PC-9 (cell line): ENCODE data around the gene GNAO1. TPM values are rescaled to one million over a fixed set of nuclear protein-coding genes. Genes with fewer than 3 reads are reported as not detected.

Source experiments
- BruUV-seq: library from RNA; stranded (reverse); fragments of 400-500 nt; replicated peaks from 2 replicates; lab custom pipeline; 2021; lab: Mats Ljungman, UMichigan
- CTCF ChIA-PET: fragments of 300-600 bp; sonication (Branson Sonifier 250); formaldehyde crosslinking; loops from one replicate; lab custom pipeline; 2022; ENCODE audit warnings: antibody characterized with exemption; lab: Charles Lee
- POLR2A ChIA-PET: fragments of 300-600 bp; sonication (Branson Sonifier 250); formaldehyde crosslinking; loops from one replicate; lab custom pipeline; 2022; ENCODE audit warnings: antibody characterized with exemption; ENCODE audit not compliant: unreplicated experiment; lab: Charles Lee
- DNase-seq, 2 experiments: peaks; one replicate each; pipeline versions ENCODE4 v3.0.0 to v3.0.0-alpha.2; 2015 to 2022; ENCODE audit warnings: mixed read lengths in 1 of 2
- H2AFZ ChIP-seq: fragments of 200-600 bp; sonication (generic); 2 replicates; pipeline ENCODE4 v1.8.1; 2017; ENCODE audit warnings: antibody characterized with exemption
- H3F3A ChIP-seq: fragments of 200-600 bp; sonication (generic); 2 replicates; pipeline ENCODE4 v1.8.1; 2017; ENCODE audit warnings: antibody characterized with exemption, mild to moderate bottlenecking, low read depth; ENCODE audit not compliant: insufficient read depth
- H3K27ac ChIP-seq: fragments of 200-600 bp; sonication (generic); 2 replicates; pipeline ENCODE4 v1.6.1; 2016; ENCODE audit warnings: mixed run types
- H3K27me3 ChIP-seq: fragments of 200-600 bp; sonication (generic); 2 replicates; pipeline ENCODE4 v1.6.1; 2016; ENCODE audit warnings: low read depth, mixed run types; ENCODE audit not compliant: insufficient read depth
- H3K36me3 ChIP-seq: fragments of 200-600 bp; sonication (generic); 2 replicates; pipeline ENCODE4 v1.6.1; 2016; ENCODE audit warnings: low read depth, mixed run types
- H3K4me1 ChIP-seq: fragments of 200-600 bp; sonication (generic); replicated peaks from 2 replicates; pipeline ENCODE4 v1.6.1; 2016; ENCODE audit warnings: mixed run types; ENCODE audit not compliant: insufficient read depth
- H3K4me2 ChIP-seq: fragments of 200-600 bp; sonication (generic); 2 replicates; pipeline ENCODE4 v1.6.1; 2017; ENCODE audit warnings: mixed run types
- H3K4me3 ChIP-seq: fragments of 200-600 bp; sonication (generic); 2 replicates; pipeline ENCODE4 v1.6.1; 2016; ENCODE audit warnings: mixed run types
- H3K79me2 ChIP-seq: fragments of 200-600 bp; sonication (generic); 2 replicates; pipeline ENCODE4 v1.6.1; 2017; ENCODE audit warnings: low read depth, mixed run types
- H3K9me2 ChIP-seq: fragments of 200-600 bp; sonication (generic); 2 replicates; pipeline ENCODE4 v1.8.1; 2017; ENCODE audit warnings: mild to moderate bottlenecking; ENCODE audit not compliant: insufficient read depth
- H3K9me3 ChIP-seq: fragments of 200-600 bp; sonication (generic); 2 replicates; pipeline ENCODE4 v1.8.1; 2016; ENCODE audit warnings: low read depth; ENCODE audit not compliant: insufficient read depth
- H4K20me1 ChIP-seq: fragments of 200-600 bp; sonication (generic); 2 replicates; pipeline ENCODE4 v1.8.1; 2017; ENCODE audit not compliant: insufficient read depth
- EZH2 ChIP-seq: fragments of 200-600 bp; sonication (generic); IDR thresholded peaks from 2 replicates; pipeline ENCODE4 v1.8.0; 2017; ENCODE audit warnings: antibody characterized with exemption, low read depth
- intact Hi-C: fragments of 100-400 bp; cut with micrococcal nuclease; formaldehyde crosslinking; loops from one replicate; pipeline ENCODE4 v1.10.0; 2022; ENCODE audit not compliant: unreplicated experiment
- total RNA-seq: library from RNA; stranded (reverse); gene quantifications from 2 replicates; pipeline ENCODE4 v1.2.3, GENCODE V29; 2021
- TF ChIP-seq, protein P1 (sequence below): fragments of 200-600 bp; sonication (generic); conservative IDR thresholded peaks from 2 replicates; pipeline ENCODE4 v1.6.1; 2017; ENCODE audit warnings: mixed run types, antibody characterized with exemption, mild to moderate bottlenecking, moderate library complexity

Gene GNAO1
- total RNA-seq, 1 experiment from 2014 or later: 2.8 TPM

DNA sequence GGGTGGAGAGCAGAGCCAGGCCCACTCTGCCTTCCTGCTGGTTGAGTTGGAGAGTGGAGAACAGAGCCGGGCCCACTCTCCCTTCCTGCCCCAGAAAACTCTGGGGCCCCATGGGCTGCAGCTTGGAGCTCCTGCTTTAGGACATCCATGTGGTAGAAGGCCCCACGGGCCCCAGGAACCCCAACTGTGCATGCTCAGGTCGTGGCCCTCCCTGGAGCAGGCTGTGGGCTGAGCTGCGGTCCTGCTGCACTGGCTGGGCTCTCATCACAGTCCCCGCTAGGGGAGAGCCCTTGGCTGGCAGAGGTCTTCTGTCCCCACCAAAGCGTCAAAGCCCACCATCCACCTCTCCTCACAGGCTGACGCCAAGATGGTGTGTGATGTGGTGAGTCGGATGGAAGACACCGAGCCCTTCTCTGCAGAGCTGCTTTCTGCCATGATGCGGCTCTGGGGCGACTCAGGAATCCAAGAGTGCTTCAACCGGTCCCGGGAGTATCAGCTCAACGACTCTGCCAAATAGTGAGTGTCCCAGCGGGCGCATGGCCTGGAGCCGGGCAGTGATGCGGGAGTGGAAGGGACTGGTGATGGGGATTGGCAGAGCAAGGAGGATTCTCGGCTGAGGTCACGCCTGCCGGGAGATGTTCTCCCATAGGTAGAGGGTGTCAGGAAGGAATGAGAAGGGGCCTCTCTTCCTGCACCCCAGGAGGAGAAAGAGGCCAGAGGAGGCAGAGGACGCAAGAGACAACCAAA lies 137.2 kb downstream of the GNAO1 start:
- Histone ChIP-seq H3K79me2 (no peaks in the 10 kb centered on the region), H2AFZ (no peak overlapping the region), H3K9me3 (no peaks in the 10 kb centered on the region), H3K4me1 (peaks cover 80% of the 10 kb centered on the region), H3K27ac (peak overlapping the region; percentile 99; the same call in 1 of the 2 replicates), H3K4me3 (no peak overlapping the region), H3K9me2 (no peaks in the 10 kb centered on the region), H3F3A (peaks cover 55% of the 10 kb centered on the region), H3K27me3 (no peaks in the 10 kb centered on the region), H4K20me1 (no peaks in the 10 kb centered on the region), H3K4me2 (no peak overlapping the region), H3K36me3 (no peaks in the 10 kb centered on the region)
- BruUV-seq: no TSS peak
- ChIA-PET POLR2A (interaction anchor here (0.6 kb wide), 1 partner anchor 828 kb away, joined by 7 read pairs; no protein-coding TSS in a partner anchor), CTCF (interaction anchor here (0.6 to 2.0 kb wide), 2 partner anchors 16 to 28 kb away, joined by 3 to 4 read pairs; no protein-coding TSS in a partner anchor)
- DNase-seq: no peak
- TF ChIP-seq, protein P1, sequence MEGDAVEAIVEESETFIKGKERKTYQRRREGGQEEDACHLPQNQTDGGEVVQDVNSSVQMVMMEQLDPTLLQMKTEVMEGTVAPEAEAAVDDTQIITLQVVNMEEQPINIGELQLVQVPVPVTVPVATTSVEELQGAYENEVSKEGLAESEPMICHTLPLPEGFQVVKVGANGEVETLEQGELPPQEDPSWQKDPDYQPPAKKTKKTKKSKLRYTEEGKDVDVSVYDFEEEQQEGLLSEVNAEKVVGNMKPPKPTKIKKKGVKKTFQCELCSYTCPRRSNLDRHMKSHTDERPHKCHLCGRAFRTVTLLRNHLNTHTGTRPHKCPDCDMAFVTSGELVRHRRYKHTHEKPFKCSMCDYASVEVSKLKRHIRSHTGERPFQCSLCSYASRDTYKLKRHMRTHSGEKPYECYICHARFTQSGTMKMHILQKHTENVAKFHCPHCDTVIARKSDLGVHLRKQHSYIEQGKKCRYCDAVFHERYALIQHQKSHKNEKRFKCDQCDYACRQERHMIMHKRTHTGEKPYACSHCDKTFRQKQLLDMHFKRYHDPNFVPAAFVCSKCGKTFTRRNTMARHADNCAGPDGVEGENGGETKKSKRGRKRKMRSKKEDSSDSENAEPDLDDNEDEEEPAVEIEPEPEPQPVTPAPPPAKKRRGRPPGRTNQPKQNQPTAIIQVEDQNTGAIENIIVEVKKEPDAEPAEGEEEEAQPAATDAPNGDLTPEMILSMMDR: no peak
- TF ChIP-seq EZH2: no peak
- intact Hi-C loops: loop anchor here (10.0 kb wide), 1 partner anchor 376 kb away; no protein-coding TSS in a partner anchor

DNA sequence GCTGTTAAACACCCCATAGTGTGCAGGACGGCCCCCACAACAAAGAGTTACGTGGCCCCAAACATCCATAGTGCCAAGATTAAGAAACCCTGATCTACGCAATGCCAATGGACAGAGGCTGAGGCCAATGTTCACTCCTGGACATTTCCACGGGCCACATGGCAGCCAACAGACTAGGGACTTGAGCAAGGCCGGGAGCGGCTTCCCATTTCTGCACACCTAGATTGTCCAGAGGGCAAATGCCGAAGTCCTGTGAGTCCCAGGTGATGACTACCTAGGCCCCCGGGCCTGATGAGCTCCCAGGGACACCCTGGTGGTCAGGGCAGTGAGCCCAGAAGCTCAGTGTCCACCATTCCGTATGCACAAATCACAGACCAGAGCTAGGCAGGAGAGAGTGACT lies 138.6 kb downstream of the GNAO1 start:
- Histone ChIP-seq H3F3A (peaks cover 43% of the 10 kb centered on the region), H4K20me1 (no peaks in the 10 kb centered on the region), H3K79me2 (no peaks in the 10 kb centered on the region), H3K4me3 (peak overlapping the region; percentile 32; the same call in 1 of the 2 replicates), H3K27me3 (no peaks in the 10 kb centered on the region), H3K4me1 (peaks cover 75% of the 10 kb centered on the region), H3K9me2 (no peaks in the 10 kb centered on the region), H3K36me3 (no peaks in the 10 kb centered on the region), H2AFZ (peak overlapping the region; percentile 30; the same call in 1 of the 2 replicates), H3K9me3 (no peaks in the 10 kb centered on the region), H3K27ac (peak overlapping the region; percentile 99), H3K4me2 (peak overlapping the region; percentile 73)
- no TSS peak for BruUV-seq
- intact Hi-C loops: loop anchor here (5.0 to 10.0 kb wide), 3 partner anchors 122 to 375 kb away; partner anchors contain the start of genes MT2A, NUDT21 and OGFOD1
- peak; percentile 31 to 87 for DNase-seq
- TF ChIP-seq, protein P1: no peak; the same call in 1 of the 2 replicates
- TF ChIP-seq EZH2: no peak
- ChIA-PET POLR2A (interaction anchor here (0.6 to 1.1 kb wide), 2 partner anchors 121 to 167 kb away, joined by 3 read pairs; partner anchors contain the start of genes NUDT21 and OGFOD1), CTCF (interaction anchor here (0.6 to 2.0 kb wide), 3 partner anchors 27 to 859 kb away, joined by 4 read pairs; no protein-coding TSS in a partner anchor)

DNA sequence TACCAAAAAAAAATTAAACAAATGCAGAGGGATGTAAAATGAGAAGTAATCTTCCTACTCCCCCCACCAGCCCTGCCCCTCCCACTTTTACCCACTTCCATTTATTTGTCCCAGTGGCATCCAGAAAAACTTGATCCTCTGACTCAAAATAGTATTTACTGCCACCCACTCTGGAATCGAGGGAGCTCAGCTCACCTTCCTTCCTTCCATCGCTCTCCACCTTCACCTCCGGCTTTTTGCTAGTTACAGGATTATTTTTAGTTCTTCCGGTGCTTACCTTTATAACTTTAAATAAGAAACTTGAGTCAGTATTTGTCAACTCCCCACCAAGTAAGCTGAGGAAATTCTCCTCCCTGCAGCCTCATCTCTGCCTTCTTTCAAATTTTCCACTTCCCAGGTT lies 139.2 kb downstream of the GNAO1 start:
- peak overlapping the region; percentile 99 for H3K27ac ChIP-seq
- H3K27me3 ChIP-seq: no peaks in the 10 kb centered on the region
- ChIA-PET POLR2A (interaction anchor here (0.6 to 1.1 kb wide), 4 partner anchors 121 to 954 kb away, joined by 3 to 8 read pairs (median 3); partner anchors contain the start of genes NUDT21 and OGFOD1), CTCF (interaction anchor here (0.6 to 2.0 kb wide), 3 partner anchors 26 to 860 kb away, joined by 4 read pairs; no protein-coding TSS in a partner anchor)
- H3K9me2 ChIP-seq: no peaks in the 10 kb centered on the region
- H3K4me3 ChIP-seq: peak overlapping the region; percentile 32; the same call in 1 of the 2 replicates
- H3F3A ChIP-seq: peaks cover 40% of the 10 kb centered on the region
- intact Hi-C loops: loop anchor here (5.0 to 10.0 kb wide), 2 partner anchors 122 to 274 kb away; partner anchors contain the start of genes MT2A, NUDT21 and OGFOD1
- H3K4me2 ChIP-seq: peak overlapping the region; percentile 73
- peaks cover 69% of the 10 kb centered on the region for H3K4me1 ChIP-seq
- no peaks in the 10 kb centered on the region for H4K20me1 ChIP-seq
- H3K9me3 ChIP-seq: no peaks in the 10 kb centered on the region
- H3K36me3 ChIP-seq: no peaks in the 10 kb centered on the region
- BruUV-seq: no TSS peak
- H3K79me2 ChIP-seq: no peaks in the 10 kb centered on the region
- TF ChIP-seq, protein P1: no peak
- no peak for TF ChIP-seq EZH2
- H2AFZ ChIP-seq: peak overlapping the region; percentile 41
- peak; percentile 42 to 86 for DNase-seq
